ENCODE data around the gene TBX18. TPM values are rescaled to one million over a fixed set of nuclear protein-coding genes. Genes with fewer than 3 reads are reported as not detected.

TBX18 gene
- total and polyA plus RNA-seq, 10 of the 15 experiments (the other 5 are each of a cell fraction or from before 2014, with no cell fraction given) = 0.03 to 6.1 (median 0.17) TPM; not detected in 6

DNA sequence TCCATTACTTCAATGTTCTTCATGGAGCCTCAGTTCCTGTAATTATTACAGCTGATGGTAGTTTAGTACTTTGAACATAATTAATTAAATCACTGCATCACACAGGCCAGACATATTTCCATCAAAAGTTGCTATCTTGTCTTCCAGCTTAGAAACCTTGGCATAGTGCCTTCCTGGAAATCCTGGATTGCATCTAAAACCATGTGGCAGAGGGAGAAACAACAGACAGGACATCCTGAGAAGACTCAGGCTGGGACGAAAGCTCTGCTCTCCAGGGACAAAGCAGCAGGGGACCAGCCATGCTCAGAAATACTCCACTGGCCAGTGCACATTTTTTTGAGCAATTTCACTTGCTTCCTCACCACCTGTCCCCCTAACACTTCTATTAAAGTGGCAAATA lies 55.3 kb downstream of the TBX18 start:
- no peaks in the 10 kb centered on the region for H3K36me3 ChIP-seq (ENCODE audit: control insufficient read depth in 2 of 2, insufficient read depth in 2 of 2, low read length in 1 of 2)
- H3K27ac ChIP-seq (ENCODE audit: control insufficient read depth, insufficient read depth) = no peak overlapping the region
- ChIA-PET POLR2A (no interaction called here), SMC1A (ENCODE audit: uncharacterized antibody, unreplicated experiment) (no interaction called here), RAD21 (ENCODE audit: unreplicated experiment) (no interaction called here), CTCF (no interaction called here)
- H3K4me1 ChIP-seq (ENCODE audit: control insufficient read depth, insufficient read depth, low read length) = no peaks in the 10 kb centered on the region
- H3K9ac ChIP-seq (ENCODE audit: control insufficient read depth, insufficient read depth, low read length) = no peak overlapping the region
- H3K4me2 ChIP-seq (ENCODE audit: control insufficient read depth, insufficient read depth) = no peak overlapping the region
- H3K9me3 ChIP-seq (replicated peaks; ENCODE audit: control insufficient read depth, insufficient read depth, low read length) = no peaks in the 10 kb centered on the region
- TF ChIP-seq NFIC (IDR thresholded peaks at IDR 0.05; ENCODE audit: low read depth, low read length) = no peak
- TF ChIP-seq POLR2A (IDR thresholded peaks at IDR 0.05; ENCODE audit: low read depth, low read length) = no peak
- TF ChIP-seq PAX8 (IDR thresholded peaks at IDR 0.05) = no peak
- TF ChIP-seq, protein P1, sequence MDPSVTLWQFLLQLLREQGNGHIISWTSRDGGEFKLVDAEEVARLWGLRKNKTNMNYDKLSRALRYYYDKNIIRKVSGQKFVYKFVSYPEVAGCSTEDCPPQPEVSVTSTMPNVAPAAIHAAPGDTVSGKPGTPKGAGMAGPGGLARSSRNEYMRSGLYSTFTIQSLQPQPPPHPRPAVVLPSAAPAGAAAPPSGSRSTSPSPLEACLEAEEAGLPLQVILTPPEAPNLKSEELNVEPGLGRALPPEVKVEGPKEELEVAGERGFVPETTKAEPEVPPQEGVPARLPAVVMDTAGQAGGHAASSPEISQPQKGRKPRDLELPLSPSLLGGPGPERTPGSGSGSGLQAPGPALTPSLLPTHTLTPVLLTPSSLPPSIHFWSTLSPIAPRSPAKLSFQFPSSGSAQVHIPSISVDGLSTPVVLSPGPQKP (IDR thresholded peaks at IDR 0.05; ENCODE audit: low read depth, low read length) = no peak
- no peak for TF ChIP-seq ZNF384 (IDR thresholded peaks at IDR 0.05; ENCODE audit: borderline replicate concordance, low read depth, low read length)
- TF ChIP-seq HDGF (IDR thresholded peaks at IDR 0.05) = no peak
- TF ChIP-seq SMC3 (IDR thresholded peaks at IDR 0.05; ENCODE audit: borderline replicate concordance, low read length) = no peak
- no peak for TF ChIP-seq STAT3 (IDR thresholded peaks at IDR 0.05; ENCODE audit: low read depth, low read length)
- TF ChIP-seq EGR1 (IDR thresholded peaks at IDR 0.05; ENCODE audit: borderline replicate concordance in 1 of 2, low read depth in 2 of 2, low read length in 2 of 2) = no peak
- no peak for TF ChIP-seq CBFB (IDR thresholded peaks at IDR 0.05; ENCODE audit: low read depth)
- no peak for TF ChIP-seq TBL1XR1 (IDR thresholded peaks at IDR 0.05; ENCODE audit: low read depth, low read length)
- no peak for TF ChIP-seq TAF1 (IDR thresholded peaks at IDR 0.05; ENCODE audit: borderline replicate concordance, low read depth, low read length)
- TF ChIP-seq TCF3 (IDR thresholded peaks at IDR 0.05; ENCODE audit: borderline replicate concordance, insufficient read depth, low read depth, low read length) = no peak
- TF ChIP-seq, protein P2, sequence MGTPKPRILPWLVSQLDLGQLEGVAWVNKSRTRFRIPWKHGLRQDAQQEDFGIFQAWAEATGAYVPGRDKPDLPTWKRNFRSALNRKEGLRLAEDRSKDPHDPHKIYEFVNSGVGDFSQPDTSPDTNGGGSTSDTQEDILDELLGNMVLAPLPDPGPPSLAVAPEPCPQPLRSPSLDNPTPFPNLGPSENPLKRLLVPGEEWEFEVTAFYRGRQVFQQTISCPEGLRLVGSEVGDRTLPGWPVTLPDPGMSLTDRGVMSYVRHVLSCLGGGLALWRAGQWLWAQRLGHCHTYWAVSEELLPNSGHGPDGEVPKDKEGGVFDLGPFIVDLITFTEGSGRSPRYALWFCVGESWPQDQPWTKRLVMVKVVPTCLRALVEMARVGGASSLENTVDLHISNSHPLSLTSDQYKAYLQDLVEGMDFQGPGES (IDR thresholded peaks at IDR 0.05) = no peak
- TF ChIP-seq NFYB (IDR thresholded peaks at IDR 0.05; ENCODE audit: insufficient read depth, low read depth, low read length) = no peak
- TF ChIP-seq BMI1 (IDR thresholded peaks at IDR 0.05; ENCODE audit: borderline replicate concordance) = no peak
- no peak for TF ChIP-seq SMAD5 (IDR thresholded peaks at IDR 0.05; ENCODE audit: low read depth)
- TF ChIP-seq, protein P3, sequence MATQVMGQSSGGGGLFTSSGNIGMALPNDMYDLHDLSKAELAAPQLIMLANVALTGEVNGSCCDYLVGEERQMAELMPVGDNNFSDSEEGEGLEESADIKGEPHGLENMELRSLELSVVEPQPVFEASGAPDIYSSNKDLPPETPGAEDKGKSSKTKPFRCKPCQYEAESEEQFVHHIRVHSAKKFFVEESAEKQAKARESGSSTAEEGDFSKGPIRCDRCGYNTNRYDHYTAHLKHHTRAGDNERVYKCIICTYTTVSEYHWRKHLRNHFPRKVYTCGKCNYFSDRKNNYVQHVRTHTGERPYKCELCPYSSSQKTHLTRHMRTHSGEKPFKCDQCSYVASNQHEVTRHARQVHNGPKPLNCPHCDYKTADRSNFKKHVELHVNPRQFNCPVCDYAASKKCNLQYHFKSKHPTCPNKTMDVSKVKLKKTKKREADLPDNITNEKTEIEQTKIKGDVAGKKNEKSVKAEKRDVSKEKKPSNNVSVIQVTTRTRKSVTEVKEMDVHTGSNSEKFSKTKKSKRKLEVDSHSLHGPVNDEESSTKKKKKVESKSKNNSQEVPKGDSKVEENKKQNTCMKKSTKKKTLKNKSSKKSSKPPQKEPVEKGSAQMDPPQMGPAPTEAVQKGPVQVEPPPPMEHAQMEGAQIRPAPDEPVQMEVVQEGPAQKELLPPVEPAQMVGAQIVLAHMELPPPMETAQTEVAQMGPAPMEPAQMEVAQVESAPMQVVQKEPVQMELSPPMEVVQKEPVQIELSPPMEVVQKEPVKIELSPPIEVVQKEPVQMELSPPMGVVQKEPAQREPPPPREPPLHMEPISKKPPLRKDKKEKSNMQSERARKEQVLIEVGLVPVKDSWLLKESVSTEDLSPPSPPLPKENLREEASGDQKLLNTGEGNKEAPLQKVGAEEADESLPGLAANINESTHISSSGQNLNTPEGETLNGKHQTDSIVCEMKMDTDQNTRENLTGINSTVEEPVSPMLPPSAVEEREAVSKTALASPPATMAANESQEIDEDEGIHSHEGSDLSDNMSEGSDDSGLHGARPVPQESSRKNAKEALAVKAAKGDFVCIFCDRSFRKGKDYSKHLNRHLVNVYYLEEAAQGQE (IDR thresholded peaks at IDR 0.05; ENCODE audit: low read depth, low read length) = no peak
- TF ChIP-seq BACH1 (IDR thresholded peaks at IDR 0.05; ENCODE audit: borderline replicate concordance) = no peak
- no peak for ATAC-seq
- in situ Hi-C loops (cut with MboI) = no loop called here
- DNase-seq (ENCODE audit: low read depth, low spot score) = no peak
- no peaks in the 10 kb centered on the region for H4K20me1 ChIP-seq (ENCODE audit: control insufficient read depth, insufficient read depth)
- H3K27me3 ChIP-seq (replicated peaks in 1 of 2; ENCODE audit: control insufficient read depth in 2 of 2, insufficient read depth in 2 of 2, low read length in 1 of 2) = no peaks in the 10 kb centered on the region
- no peak for FAIRE-seq
- no peak overlapping the region for H2AFZ ChIP-seq (ENCODE audit: control insufficient read depth, low read depth, low read length)
- no TSS peak for BruUV-seq (replicated peaks)
- no peaks in the 10 kb centered on the region for H3K79me2 ChIP-seq (ENCODE audit: control insufficient read depth, insufficient read depth, low read length)
- H3K4me3 ChIP-seq = no peak overlapping the region
- intact Hi-C loops (cut with micrococcal nuclease; ENCODE audit: unreplicated experiment) = no loop called here
- WGBS (ENCODE audit: insufficient coverage, insufficient replicate concordance, low lambda C conversion rate, missing lambda C conversion rate) = 0% methylated on average over 1 of the region's 1 CpG

Measured in GM12878 (cell line).